GM21360 (cell line): ENCODE results near the gene OPN1MW2.
"Not testable (repeated sequence)": the region's sequence is repeated elsewhere in the genome, so short reads cannot be mapped to it uniquely, and the experiment has no call there.

ENCODE experiments used
- ATAC-seq: cut with Tn5 transposase; IDR thresholded peaks from one replicate; pipeline ENCODE4 v1.9.1; 2021; ENCODE audit warnings: mild to moderate bottlenecking, moderate library complexity; ENCODE audit not compliant: unreplicated experiment

Gene OPN1MW2

GRCh38 chrX:154263072-154263471, 43.5 kb downstream of the OPN1MW2 start:
- ATAC-seq = not testable (repeated sequence)

- not testable (repeated sequence) for ATAC-seq
These were observed 49.7 kb downstream of the OPN1MW2 start for GRCh38 chrX:154269245-154269644.
